NCI-H146 treated with DMSO at 0.1 percent for 48 hours (cell line): ENCODE results near the gene PPM1A.
"Not testable (repeated sequence)": the region's sequence is repeated elsewhere in the genome, so short reads cannot be mapped to it uniquely, and the experiment has no call there.

Experiments
- DNase-seq: peaks from one replicate; lab custom pipeline; 2025; ENCODE audit not compliant: unreplicated experiment; lab: John Stamatoyannopoulos, UW

The PPM1A gene

GRCh38 chr14:60317609-60318008 lies 68.6 kb downstream of the PPM1A start:
- peak; percentile 80 for DNase-seq

GRCh38 chr14:60320860-60321259 lies 71.8 kb downstream of the PPM1A start:
- not testable (repeated sequence) for DNase-seq

- no peak for DNase-seq
These were observed 74.3 kb downstream of the PPM1A start for GRCh38 chr14:60323199-60323896.

GRCh38 chr14:60324837-60325236 lies 75.8 kb downstream of the PPM1A start:
- DNase-seq, result no peak

GRCh38 chr14:60326274-60326673 lies 77.3 kb downstream of the PPM1A start:
- no peak for DNase-seq

- peak; percentile 49 for DNase-seq
These were observed 78.7 kb downstream of the PPM1A start for GRCh38 chr14:60327447-60328331.

- no peak for DNase-seq
These were observed 79.6 kb downstream of the PPM1A start for GRCh38 chr14:60328583-60328982.

GRCh38 chr14:60329274-60329673 lies 80.3 kb downstream of the PPM1A start:
- DNase-seq, result no peak

- DNase-seq, result peak; percentile 81
These were observed 82.4 kb downstream of the PPM1A start for GRCh38 chr14:60331201-60332045.

GRCh38 chr14:60332046-60332399 lies 83.0 kb downstream of the PPM1A start:
- no peak for DNase-seq

- no peak for DNase-seq
These were observed 83.8 kb downstream of the PPM1A start for GRCh38 chr14:60332869-60333268.

- DNase-seq, result no peak
These were observed 90.5 kb downstream of the PPM1A start for GRCh38 chr14:60339571-60339970.

- DNase-seq, result no peak
These were observed 94.6 kb downstream of the PPM1A start for GRCh38 chr14:60343571-60344071.

- DNase-seq, result no peak
These were observed 95.7 kb downstream of the PPM1A start for GRCh38 chr14:60344751-60345150.

GRCh38 chr14:60346706-60347105 lies 97.7 kb downstream of the PPM1A start:
- no peak for DNase-seq

GRCh38 chr14:60348211-60348610 lies 99.2 kb downstream of the PPM1A start:
- DNase-seq, result peak; percentile 41
